ENCODE results near the gene CABP4.
"Not testable (repeated sequence)": the region's sequence is repeated elsewhere in the genome, so short reads cannot be mapped to it uniquely, and the experiment has no call there.

Gene CABP4

GRCh38 chr11:67453816-67454732 is 1.1 kb upstream of the CABP4 start:
- FAIRE-seq, result no peak

DNA sequence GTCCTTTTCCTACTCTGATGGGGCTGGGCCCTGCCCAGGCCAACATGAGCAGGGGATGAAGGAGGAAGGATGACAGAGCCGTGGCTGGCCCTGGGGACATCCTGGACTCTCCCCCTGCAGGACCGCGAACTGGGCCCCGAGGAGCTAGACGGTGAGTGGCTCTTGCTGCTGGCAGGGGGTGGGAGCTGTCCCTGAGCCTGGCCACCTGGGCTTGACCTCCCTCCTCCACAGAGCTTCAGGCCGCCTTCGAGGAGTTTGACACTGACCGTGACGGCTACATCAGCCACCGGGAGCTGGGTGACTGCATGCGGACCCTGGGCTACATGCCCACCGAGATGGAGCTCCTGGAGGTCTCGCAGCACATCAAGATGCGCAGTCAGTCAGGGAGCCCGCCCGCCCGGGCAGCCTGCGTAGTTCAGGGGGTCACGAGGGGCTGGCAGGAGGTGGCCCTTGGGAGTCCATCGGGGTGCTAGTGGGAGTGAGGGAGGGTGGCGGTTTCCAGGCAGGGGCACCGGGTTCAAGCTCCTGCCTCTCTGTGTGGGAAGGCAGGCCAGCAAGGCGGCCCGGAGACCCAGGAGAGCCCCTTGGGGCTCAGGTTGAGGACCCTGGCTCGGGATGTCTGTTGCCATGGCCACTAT is 1.0 kb downstream of the CABP4 start:
- FAIRE-seq, result no peak

DNA sequence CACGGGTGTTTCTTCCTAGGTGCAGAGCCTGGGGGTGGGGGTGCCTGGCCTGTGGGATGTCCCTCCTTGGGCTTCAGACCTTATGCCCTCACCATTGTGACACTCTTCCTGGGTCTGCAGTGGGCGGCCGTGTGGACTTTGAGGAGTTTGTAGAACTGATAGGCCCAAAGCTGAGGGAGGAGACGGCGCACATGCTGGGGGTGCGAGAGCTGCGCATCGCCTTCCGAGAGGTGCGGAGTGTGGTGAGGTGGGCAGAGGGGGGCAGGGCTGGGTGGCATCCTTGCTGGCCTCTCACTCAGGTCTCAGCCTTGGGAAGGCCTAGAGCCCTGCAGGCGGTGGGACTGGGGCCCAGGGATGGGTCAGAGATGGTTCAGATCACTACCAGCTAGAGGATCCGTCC is 2.3 kb downstream of the CABP4 start:
- no peak for FAIRE-seq

DNA sequence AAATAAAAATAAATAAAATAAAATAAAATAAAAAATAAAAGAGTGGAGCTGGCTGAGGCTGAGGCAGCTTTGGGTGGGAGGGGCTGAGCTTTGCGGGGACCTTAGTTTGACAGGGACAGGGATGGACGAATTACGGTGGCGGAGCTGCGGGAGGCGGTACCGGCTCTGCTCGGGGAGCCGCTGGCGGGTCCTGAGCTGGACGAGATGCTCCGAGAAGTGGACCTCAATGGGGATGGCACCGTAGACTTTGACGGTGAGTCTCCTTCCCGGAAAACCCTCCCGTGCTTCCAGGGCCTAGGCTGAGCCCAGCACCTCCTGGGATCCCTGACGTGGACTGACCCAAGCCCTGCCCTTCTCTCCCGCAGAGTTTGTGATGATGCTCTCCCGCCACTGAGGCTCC is 3.1 kb downstream of the CABP4 start:
- FAIRE-seq, result no peak

- no peak for FAIRE-seq
These were observed 8.0 kb downstream of the CABP4 start for GRCh38 chr11:67463186-67463585.

DNA sequence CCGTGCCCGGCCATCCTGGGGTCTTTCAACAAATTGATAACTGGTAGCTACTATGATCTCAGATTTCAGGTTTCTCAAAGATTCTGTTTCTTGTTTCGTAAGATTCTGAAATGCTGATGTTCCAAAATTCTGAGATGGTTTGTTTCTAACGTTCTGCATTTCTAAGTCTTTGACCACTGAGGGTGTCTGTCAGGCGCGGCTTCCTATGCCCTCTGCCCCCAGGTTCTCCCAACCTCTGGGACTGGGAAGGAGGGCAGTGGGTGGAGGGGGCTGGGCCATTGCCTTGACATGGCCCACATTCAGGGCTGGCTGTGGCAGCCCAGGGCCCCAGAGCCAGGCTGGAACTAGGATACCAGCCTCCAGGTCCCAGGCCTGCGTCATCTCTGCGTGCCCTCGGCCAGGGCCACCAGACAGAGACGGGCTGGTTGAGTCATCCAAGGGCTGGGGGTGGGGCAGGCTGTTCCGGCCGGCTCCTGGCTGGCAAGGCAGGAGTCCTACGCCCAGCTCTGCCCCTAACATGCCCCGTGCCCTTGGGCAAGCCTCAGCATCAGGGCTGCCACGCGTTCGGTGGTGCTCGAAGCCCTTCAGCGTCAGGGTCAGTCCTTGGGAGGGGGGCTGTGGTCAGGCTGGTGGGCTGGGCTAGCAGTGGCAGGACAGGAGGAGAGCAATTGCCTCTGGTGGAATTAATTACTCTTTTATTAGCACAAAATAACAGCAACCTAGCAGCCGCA is 8.7 kb downstream of the CABP4 start:
- FAIRE-seq, result no peak

DNA sequence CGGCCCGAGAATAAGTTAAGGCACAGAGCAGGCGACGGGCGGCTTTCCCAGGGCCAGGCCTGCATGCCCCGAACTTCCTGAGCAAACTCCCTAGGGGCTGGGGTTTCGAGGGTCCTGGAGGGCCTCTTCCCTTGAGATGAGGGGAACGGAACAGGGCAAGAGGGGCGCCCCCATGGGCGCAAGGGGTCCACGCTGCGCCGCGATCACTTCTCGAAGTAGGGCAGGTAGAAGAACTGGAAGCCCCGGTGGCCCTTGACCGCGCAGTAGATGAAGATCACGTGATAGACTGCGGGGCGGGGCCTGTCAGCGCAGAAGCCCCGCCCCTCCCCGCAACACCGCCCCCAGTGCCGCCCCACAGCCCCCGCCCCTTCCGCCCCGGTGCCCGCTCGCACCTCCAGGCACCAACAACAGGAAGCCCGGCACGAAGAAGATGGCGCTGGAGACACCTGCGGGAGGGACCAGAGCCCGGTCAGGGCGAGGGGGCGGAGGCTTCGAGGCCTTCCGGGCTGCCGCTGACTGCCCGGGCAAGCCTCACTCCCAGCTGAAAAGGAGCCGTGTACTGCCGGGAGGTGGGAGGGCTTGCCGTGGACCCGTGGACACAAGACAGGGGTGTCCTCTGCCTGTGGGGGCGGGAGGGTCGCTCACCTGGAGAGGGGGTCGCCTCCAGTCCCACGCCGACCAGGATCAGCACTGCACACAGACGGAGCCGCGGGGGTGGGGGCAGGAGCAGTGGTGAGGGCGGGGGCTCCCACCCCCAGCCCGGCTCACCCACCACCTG is 9.4 kb downstream of the CABP4 start:
- no peak for FAIRE-seq

DNA sequence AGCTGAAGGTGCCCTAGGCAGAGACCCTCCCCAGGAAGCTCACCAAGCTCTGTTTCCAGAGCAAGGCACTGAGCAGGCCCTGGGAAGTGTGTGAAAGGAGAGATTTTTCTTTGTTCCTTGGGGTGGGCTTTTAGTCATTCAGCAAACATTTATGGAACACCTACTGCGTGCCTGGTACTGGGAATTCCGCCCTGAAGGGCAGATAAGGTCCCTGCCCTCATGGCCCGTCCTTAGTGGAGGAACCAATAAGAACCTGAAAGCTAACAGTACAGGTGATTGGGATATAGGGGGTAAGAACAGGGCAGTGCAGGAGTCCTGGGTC is 10.0 kb downstream of the CABP4 start:
- no peak for FAIRE-seq

GRCh38 chr11:67465530-67465929 is 10.4 kb downstream of the CABP4 start:
- FAIRE-seq, result not testable (repeated sequence)

- FAIRE-seq, result no peak
These were observed 11.2 kb downstream of the CABP4 start for GRCh38 chr11:67466367-67466766.

GRCh38 chr11:67466962-67467771 is 12.0 kb downstream of the CABP4 start:
- no peak for FAIRE-seq

GRCh38 chr11:67468056-67468455 is 12.9 kb downstream of the CABP4 start:
- FAIRE-seq, result no peak

DNA sequence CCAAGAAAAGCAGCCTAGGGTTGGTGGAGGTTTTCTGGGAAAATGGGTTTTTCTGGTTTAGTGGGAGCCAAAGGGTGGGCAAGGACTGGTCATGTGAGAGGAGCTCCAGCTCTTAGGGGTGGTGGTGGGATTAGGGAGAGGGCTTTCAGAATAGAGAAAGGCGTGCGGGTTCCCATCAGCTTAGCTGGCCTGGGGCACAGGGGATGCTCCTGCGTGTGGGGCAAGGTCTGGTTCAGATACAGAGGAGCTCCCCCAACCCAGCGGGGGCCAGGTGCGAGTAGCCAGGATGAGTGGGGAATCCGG is 13.3 kb downstream of the CABP4 start:
- no peak for FAIRE-seq

DNA sequence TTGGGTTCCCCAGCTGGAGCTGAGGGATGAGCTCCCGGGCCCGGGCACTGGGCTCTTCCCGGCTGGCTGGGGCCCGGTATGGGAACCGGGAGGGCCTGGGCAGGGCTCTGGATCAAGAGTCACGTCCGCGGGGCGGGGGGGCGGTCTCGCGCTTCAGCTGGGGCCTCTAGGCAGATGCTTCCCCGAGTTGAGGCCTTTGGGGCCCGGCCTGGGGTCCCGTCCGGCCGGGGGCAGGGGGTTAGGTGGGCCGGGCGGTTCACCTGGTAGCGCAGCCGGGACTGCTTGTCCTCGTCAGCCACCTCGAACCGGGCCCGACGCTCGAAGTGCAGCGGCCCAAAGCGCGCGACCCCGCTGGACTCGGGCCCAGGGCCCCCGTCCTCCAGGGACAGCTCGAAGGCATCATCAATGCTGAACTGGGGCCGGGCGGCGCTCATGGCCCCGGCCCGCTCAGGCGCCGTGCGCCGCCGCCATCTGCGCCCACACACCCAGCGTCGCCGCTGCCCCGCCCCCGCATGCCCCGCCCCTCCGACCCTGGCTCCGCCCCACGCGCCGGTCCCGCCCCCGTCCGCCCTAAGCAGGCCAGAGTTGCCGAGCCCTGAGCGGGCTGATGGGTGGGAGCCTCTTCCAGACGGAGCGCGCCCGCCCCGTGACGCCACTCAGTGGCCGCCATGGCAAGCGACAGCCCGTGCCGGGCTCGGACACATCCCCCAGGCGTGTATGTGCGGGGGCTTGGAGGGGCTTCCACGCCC is 13.8 kb downstream of the CABP4 start, which contains the start of gene TMEM134:
TSS of gene TMEM134 (minus strand) at position 493 of the 749 bp plus-strand sequence. CDS start at position 434, 59 bp downstream.
- FAIRE-seq, result no peak

- no peak for FAIRE-seq
These were observed 14.3 kb downstream of the CABP4 start for GRCh38 chr11:67469508-67469811.

- no peak for FAIRE-seq
These were observed 15.3 kb downstream of the CABP4 start for GRCh38 chr11:67470337-67471002.

- FAIRE-seq, result no peak
These were observed 17.7 kb downstream of the CABP4 start for GRCh38 chr11:67472882-67473281.

- FAIRE-seq, result not testable (repeated sequence)
These were observed 21.5 kb downstream of the CABP4 start for GRCh38 chr11:67476692-67477091.

- not testable (repeated sequence) for FAIRE-seq
These were observed 22.3 kb downstream of the CABP4 start for GRCh38 chr11:67477344-67478050.

DNA sequence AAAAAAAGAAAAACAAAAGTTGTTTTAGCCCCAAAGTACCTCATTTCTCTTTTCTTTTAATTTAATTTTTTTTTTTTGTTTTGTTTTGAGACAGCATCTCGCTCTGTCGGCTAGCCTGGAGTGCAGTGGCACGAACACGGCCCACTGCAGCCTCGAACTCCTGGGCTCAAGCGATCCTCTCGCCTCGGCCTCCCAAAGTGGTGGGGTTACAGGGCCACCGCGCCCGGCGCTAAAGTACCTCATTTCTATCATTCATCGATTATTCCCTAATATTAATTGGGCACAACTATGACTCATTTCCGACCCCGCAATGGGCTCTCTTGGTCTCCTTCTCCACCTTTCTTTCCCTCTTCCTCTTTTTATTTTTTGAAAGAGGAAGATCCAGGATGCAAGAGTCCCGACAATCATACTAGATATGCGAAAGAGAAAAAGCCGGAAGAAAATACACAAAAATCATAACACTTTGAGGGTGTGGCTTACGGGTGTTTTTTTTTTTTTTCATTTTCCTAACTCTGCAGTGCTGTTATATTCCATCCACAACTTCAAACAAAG is 27.2 kb downstream of the CABP4 start:
- FAIRE-seq, result no peak
